ENCODE results near the gene ADCY5. TPM values are rescaled to one million over a fixed set of nuclear protein-coding genes. Genes with fewer than 3 reads are reported as not detected.
A peak's percentile ranks its signal among the peaks of the same experiment; 100 is the strongest.

ADCY5 gene
- total RNA-seq, 1 experiment from 2014 or later: 0.82 TPM

DNA sequence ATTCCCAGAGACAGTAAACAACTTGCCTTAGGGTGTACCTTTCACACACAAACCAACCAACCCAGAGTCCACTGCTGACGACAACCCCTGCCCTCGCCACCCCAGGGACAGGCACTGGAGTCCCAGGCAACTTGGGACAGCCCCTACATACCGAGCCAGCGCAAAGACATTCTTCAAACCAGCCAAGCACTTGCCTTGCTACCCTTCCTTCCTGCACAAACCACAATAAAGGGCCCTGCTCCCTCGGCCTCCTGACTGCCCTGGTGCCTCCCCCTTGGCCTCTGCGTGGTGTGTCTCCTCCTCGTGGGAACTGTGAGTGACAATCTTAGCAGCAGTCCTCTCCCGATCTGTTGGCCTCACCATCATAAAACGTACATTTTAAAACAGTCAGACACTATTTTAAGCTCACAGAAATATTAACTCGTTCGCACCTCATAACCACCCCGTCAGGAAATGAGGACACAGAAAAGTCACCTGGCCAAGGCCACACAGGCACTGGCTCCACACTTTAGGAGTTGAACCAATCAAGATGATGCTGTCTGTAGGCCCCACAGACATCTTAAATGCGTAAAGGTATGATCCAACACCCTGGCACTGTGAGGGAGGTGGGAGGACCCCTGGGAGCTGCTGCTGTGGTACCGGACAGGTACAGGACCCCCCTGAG lies 113.8 kb downstream of the ADCY5 start:
- no peaks in the 10 kb centered on the region for H3K36me3 ChIP-seq
- no peaks in the 10 kb centered on the region for H3K4me1 ChIP-seq (replicated peaks)

DNA sequence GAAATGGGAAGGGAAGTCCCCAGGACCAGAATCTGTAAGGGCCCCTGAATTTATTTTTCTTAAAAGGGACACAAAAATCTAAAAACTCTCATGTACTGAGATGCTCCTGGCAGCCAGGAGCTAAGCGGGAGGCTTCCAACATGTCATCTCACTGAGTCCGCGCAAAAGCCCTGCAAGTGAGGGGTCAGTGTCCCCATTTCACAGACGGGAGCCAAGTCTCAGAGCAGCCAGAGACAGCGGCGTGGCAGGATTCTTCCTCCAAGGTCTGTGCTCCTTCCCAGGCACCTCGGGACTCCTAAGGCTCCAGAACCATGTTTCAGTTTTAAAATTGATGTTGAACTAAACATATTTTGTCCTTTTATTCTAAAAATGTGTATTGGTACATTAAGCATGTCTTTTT lies 114.8 kb downstream of the ADCY5 start:
- no peak overlapping the region for H3K27ac ChIP-seq
- H3K36me3 ChIP-seq: no peaks in the 10 kb centered on the region
- no peaks in the 10 kb centered on the region for H3K9me3 ChIP-seq (replicated peaks)
- no peaks in the 10 kb centered on the region for H3K27me3 ChIP-seq (replicated peaks)
- H3K4me3 ChIP-seq: no peak overlapping the region
- no peaks in the 10 kb centered on the region for H3K4me1 ChIP-seq (replicated peaks)
- no peak for DNase-seq (ENCODE audit: low read depth in 1 of 2, low spot score in 2 of 2)

More for the DNA sequence above, 113.8 kb downstream of the ADCY5 start:
- H3K27ac ChIP-seq: no peak overlapping the region
- H3K9me3 ChIP-seq (replicated peaks): no peaks in the 10 kb centered on the region
- H3K4me3 ChIP-seq: no peak overlapping the region
- no peaks in the 10 kb centered on the region for H3K27me3 ChIP-seq (replicated peaks)
- no peak for DNase-seq (ENCODE audit: low read depth in 1 of 2, low spot score in 2 of 2)

DNA sequence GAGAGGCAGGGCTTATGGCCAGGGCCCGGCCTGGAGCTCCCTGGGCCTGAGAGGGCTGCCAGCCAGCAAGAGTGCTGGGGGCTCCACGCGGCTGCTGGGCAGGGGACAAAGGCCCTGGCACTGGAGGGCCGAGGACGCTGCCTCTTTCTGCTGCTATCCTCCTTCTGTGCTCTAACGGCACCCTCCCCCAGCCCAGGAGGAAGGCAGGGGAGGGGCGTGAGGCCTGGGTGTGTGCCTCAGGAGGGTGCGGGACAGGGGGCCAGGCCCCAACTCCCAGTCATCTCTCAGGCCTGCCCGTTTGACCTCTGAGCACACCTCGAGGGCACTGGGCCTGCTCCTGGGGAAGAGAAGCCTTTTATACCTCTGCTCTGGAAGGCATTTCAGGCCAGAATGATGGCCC lies 115.5 kb downstream of the ADCY5 start:
- H3K4me1 ChIP-seq (replicated peaks): no peaks in the 10 kb centered on the region
- H3K36me3 ChIP-seq: no peaks in the 10 kb centered on the region
- no peaks in the 10 kb centered on the region for H3K27me3 ChIP-seq (replicated peaks)
- no peaks in the 10 kb centered on the region for H3K9me3 ChIP-seq (replicated peaks)
- no peak overlapping the region for H3K27ac ChIP-seq
- no peak for DNase-seq (ENCODE audit: low read depth in 1 of 2, low spot score in 2 of 2)
- H3K4me3 ChIP-seq: no peak overlapping the region

DNA sequence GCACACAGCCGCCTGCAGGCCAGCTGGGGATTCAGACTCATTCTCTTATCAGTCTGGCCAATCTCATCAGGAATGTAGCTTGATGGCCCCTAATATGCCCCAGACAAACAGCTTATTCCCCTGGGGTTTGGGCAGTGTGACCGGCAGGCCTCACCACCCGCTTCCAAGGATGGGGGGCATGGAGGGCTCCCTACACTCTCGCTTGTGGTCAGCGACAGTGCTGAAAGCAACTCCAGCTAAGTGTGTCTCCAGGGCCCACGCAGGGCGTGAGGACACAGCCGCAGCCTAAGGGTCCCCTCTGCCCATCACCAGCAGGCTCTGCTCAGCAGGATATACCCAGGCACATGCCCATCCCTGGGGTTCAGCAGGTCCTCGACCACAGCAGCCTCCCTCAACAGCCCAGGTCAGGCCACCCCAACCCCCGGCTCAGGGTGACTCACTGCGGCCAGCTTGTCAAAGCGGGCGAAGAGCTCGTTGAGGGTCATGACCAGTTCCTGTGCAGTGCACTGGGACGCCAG lies 116.7 kb downstream of the ADCY5 start:
- Histone ChIP-seq H3K4me3 (no peak overlapping the region), H3K27me3 (replicated peaks) (no peaks in the 10 kb centered on the region; the same call in 1 of the 2 replicates), H3K4me1 (replicated peaks) (no peaks in the 10 kb centered on the region), H3K9me3 (replicated peaks) (no peaks in the 10 kb centered on the region), H3K27ac (no peak overlapping the region), H3K36me3 (no peaks in the 10 kb centered on the region)
- DNase-seq (ENCODE audit: low read depth in 1 of 2, low spot score in 2 of 2): no peak

DNA sequence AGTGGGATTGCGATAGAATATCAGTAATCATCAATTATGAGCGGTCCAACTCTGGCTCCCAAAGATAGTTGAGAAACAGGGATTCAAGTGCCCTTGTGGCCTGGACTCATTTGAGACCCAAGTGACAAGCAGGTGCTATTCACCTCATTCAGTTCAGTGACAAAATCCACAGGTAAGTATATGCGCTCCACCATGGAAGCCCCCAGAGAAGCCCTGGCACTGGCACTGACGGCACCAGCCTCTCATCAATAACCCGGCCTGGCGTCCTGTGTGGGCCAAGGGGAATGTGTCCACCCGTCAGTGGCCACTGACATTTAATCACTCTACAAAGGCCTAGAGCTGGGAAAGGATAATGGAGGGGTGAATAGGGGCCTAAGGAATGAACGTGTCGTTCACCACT lies 117.2 kb downstream of the ADCY5 start:
- H3K27me3 ChIP-seq (replicated peaks): no peaks in the 10 kb centered on the region; the same call in 1 of the 2 replicates
- no peak for DNase-seq (ENCODE audit: low read depth in 1 of 2, low spot score in 2 of 2)
- H3K27ac ChIP-seq: no peak overlapping the region
- H3K4me1 ChIP-seq (replicated peaks): no peaks in the 10 kb centered on the region
- H3K9me3 ChIP-seq (replicated peaks): no peaks in the 10 kb centered on the region
- H3K36me3 ChIP-seq: no peaks in the 10 kb centered on the region
- H3K4me3 ChIP-seq: no peak overlapping the region

DNA sequence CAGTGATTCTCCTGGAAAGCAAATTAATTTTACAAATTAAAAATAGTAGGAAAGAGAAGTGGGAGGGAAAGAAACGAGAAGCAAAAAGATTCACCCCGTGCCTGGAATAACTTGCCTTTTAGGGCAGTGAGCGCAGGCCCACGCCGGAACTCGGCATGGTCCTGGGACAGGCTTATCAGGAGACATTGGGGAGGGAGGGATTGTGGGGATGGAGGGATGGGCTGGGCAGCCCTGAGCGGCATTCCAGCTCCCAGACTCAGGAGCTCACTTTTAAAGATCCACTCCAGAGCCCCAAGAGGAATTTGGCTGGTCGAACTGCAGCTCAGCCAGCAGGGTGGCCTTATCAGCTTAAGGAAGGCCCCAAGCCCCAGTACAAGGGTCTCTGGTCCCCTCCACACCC lies 117.9 kb downstream of the ADCY5 start:
- Histone ChIP-seq H3K27ac (no peak overlapping the region), H3K36me3 (no peaks in the 10 kb centered on the region), H3K4me3 (no peak overlapping the region), H3K9me3 (replicated peaks) (no peaks in the 10 kb centered on the region), H3K27me3 (replicated peaks) (no peaks in the 10 kb centered on the region; the same call in 1 of the 2 replicates), H3K4me1 (replicated peaks) (no peaks in the 10 kb centered on the region)
- DNase-seq (ENCODE audit: low read depth in 1 of 2, low spot score in 2 of 2): no peak

DNA sequence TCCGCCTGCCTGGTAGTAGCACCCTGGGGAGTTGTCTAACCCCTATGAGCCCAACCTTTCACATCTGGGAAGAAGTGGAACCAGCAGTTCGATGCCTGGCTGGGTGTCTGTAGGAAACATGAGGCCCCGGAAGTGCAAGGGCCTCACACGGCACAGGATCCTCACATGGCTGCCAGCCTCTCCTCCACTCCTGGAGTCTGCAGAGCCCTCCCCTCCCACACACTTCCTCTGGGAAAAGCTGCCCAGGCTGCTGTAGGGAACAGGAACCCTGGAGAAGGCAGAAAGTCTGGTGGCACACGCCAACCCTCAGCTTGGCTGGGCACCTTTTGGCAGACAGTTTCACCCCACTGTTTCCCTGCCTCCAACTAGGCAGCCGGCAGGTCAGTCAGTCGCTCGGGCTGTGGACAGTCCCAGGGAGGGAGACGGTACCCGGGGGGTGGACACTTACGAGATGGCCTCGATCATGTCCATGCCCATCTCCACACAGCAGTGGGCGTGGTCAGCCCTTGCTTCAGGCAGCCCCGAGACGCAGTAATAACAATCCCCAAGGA lies 118.4 kb downstream of the ADCY5 start:
- Histone ChIP-seq H3K27me3 (replicated peaks) (no peaks in the 10 kb centered on the region; the same call in none of the 2 replicates), H3K4me3 (no peak overlapping the region), H3K4me1 (replicated peaks) (no peaks in the 10 kb centered on the region), H3K9me3 (replicated peaks) (no peaks in the 10 kb centered on the region), H3K27ac (no peak overlapping the region), H3K36me3 (no peaks in the 10 kb centered on the region)
- no peak for DNase-seq (ENCODE audit: low read depth in 1 of 2, low spot score in 2 of 2)

DNA sequence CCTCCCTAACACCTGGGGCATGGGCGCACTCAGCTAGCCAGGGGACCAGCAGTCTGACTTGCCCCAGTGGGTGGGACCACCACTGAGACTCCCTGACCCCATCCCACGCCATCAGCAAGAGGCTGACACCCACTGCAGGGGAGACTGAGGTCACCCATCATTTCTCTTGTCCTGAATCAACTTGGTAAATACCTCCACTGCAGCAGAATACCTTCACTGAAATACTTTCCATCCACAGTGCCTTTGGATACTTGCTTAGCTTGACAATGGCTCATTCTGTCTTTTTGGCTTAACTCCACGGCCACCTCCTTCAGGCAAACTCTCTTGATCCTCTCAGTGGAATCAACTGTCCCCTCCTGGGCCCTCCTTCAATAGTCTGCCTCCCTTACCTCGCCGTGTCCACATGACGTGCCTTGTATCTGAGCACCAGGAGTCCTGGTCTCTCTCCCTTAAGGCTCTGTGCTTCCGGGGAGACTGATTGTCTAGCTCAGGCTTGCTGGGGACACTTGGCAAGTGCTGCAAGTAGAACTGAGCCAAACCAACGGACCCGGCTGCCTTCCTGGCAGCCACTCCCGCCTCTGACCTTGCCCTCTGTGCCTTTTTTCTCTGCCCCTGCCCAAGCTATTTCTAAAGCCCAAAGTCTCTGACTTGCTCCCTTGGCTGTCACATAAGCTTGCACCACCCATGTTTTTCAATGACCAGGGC lies 119.1 kb downstream of the ADCY5 start:
- no peak overlapping the region for H3K27ac ChIP-seq
- no peak overlapping the region for H3K4me3 ChIP-seq
- no peaks in the 10 kb centered on the region for H3K36me3 ChIP-seq
- no peaks in the 10 kb centered on the region for H3K4me1 ChIP-seq (replicated peaks)
- H3K9me3 ChIP-seq (replicated peaks): no peaks in the 10 kb centered on the region
- H3K27me3 ChIP-seq (replicated peaks): no peaks in the 10 kb centered on the region; the same call in none of the 2 replicates
- DNase-seq (ENCODE audit: low read depth in 1 of 2, low spot score in 2 of 2): no peak

DNA sequence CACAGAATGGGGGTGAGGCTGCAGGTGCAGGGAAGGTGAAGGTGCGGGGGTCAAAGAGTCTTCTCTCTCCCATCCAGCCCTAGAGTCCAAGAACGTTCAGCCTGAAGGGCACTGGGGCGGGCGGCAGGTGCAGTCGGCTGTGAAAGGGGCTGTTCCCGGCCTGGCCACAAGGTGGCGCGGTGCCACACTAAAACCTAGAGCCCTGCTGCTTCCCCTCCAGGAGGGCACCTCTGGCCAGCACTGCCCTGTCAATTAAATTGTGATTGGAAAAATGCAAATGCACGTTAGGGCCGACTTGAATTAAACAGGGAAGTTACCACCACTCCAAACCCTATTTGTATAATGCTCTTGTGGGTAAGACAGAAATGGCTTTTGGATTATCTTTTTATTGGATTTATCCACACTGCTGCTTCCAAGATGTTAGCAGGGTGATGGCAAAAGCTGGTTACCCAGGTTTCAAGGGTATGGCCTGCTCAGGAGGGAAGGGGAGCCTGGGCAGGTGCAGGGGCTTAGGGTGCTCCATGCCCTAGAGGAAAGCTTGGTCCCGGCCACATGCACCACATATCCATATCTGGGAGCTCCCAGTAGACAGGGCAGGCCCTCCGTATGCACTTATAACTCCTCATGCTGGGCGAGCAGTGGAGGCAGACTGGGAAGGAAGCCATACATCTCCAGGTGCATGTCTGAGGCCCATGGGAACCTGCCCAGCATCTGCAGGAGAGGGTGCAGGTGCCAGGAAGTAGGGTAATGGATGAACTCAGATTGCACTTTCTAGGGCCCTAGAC lies 119.8 kb downstream of the ADCY5 start:
- H3K9me3 ChIP-seq (replicated peaks): no peaks in the 10 kb centered on the region
- H3K36me3 ChIP-seq: no peaks in the 10 kb centered on the region
- peak; percentile 57 to 71 for DNase-seq (ENCODE audit: low read depth in 1 of 2, low spot score in 2 of 2)
- no peaks in the 10 kb centered on the region for H3K4me1 ChIP-seq (replicated peaks)
- H3K4me3 ChIP-seq: no peak overlapping the region
- no peak overlapping the region for H3K27ac ChIP-seq
- H3K27me3 ChIP-seq (replicated peaks): no peaks in the 10 kb centered on the region; the same call in none of the 2 replicates

DNA sequence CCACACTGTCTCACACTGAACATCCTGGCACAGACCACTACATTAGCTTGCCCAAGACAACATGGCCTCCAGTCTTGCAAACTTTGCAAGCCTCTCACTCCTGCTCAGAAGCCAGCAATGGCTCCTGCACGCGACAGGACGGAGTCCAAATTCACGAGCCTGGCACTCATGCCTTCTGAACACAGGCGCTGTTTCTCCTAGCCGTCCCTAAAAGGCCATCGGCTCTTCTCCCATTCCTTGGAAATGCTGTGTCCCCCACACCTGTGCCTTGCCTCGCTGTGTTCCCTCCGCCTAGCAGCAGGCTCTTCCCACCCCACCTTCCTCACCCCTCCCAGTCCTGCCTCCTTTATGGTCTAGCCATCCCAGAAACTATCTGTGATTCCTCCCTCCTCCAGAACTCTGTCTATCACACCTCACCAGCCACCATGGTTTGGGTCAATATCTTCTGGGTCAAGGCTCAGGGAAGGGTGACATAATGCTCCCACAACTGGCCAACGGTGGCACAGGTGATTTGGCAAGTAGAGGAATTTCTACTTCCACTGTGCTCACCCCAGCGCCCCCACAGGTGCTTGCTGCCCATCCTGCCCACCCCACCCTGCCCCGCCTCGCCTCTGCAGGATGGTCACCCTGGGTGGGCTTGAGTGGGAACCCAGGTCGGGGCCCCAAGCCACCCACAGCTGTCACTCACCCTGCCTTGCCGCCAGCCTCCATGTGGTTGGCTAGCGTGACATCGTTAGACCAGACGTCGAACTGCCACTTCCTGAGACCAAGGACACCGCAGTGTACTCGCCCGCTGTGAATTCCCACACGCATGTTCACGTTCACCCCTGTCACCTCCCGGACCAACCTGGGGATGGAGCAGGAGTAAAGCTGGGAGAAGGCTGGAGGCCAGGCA lies 120.7 kb downstream of the ADCY5 start:
- Histone ChIP-seq H3K4me1 (replicated peaks) (no peaks in the 10 kb centered on the region), H3K27ac (no peak overlapping the region), H3K36me3 (no peaks in the 10 kb centered on the region), H3K4me3 (no peak overlapping the region), H3K9me3 (replicated peaks) (no peaks in the 10 kb centered on the region), H3K27me3 (replicated peaks) (no peaks in the 10 kb centered on the region; the same call in none of the 2 replicates)
- no peak for DNase-seq (ENCODE audit: low read depth in 1 of 2, low spot score in 2 of 2)

DNA sequence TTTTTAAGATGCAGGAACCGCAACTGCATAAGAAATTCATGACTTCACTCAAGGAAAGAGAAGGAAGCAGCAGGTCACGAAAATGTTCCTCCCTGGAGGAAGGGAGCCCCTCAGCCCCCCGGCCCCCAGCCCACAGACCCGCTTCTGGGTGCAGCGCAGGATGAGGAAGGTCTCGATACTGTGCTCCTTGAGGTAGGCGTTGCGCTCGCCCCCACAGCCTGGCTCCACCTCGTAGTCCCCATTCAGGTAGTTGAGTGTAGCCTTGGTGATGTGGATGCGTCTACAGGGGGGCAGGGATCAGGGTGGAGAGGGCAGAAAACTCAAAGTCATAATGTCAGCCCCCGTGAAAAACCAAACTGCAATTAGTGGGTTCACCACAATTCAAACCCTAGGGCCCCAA lies 121.4 kb downstream of the ADCY5 start:
- Histone ChIP-seq H3K4me3 (no peak overlapping the region), H3K9me3 (replicated peaks) (no peaks in the 10 kb centered on the region), H3K4me1 (replicated peaks) (no peaks in the 10 kb centered on the region), H3K27me3 (replicated peaks) (no peaks in the 10 kb centered on the region; the same call in none of the 2 replicates), H3K27ac (no peak overlapping the region), H3K36me3 (no peaks in the 10 kb centered on the region)
- no peak for DNase-seq (ENCODE audit: low read depth in 1 of 2, low spot score in 2 of 2)

DNA sequence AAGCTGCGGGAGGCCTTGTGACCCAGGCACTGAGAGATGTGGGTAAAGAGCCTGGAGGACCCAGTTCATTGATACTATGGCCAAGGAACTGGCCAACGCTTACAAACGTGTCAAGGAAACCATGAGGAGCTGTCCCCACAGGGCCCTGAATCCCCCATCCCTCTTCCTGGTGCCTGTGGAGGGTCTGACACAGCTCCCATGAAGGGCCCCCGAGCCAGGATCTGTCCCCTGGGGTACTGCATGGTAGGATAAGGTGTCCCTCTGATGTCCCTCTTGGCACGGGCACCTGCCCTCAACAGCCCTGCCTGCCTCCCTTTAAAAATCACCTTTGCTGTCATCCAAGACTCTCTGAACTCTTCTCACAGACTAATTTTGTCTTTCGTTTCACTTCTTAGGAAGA lies 122.4 kb downstream of the ADCY5 start:
- DNase-seq (ENCODE audit: low read depth in 1 of 2, low spot score in 2 of 2): no peak
- H3K4me1 ChIP-seq (replicated peaks): no peaks in the 10 kb centered on the region
- no peak overlapping the region for H3K27ac ChIP-seq
- H3K4me3 ChIP-seq: no peak overlapping the region
- H3K27me3 ChIP-seq (replicated peaks): no peaks in the 10 kb centered on the region; the same call in none of the 2 replicates
- no peaks in the 10 kb centered on the region for H3K9me3 ChIP-seq (replicated peaks)
- H3K36me3 ChIP-seq: no peaks in the 10 kb centered on the region

DNA sequence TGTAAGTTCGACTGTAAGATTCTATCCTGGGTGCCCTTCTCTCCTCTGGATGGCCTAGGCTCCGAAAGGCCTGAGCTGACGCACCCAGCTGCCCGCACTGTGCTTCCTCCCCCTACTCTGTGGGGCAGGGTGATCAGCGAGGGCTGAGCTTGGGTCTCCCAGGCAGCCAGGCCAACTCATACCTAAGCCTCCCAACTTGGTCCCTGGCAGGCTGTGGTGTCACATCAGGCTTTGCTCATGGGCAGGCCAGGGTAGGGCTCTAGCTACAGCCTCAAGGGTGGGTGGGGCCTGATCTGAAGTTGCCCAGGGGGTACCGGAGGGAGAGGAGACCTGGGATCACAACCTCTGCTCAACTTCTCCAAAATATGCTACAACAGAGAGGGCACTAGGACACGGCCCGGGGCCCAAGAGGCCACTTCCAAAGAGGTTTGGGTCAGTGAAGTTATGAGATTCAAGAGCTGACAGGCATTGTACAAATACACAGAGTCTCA lies 123.1 kb downstream of the ADCY5 start:
- no peaks in the 10 kb centered on the region for H3K36me3 ChIP-seq
- no peaks in the 10 kb centered on the region for H3K4me1 ChIP-seq (replicated peaks)
- H3K4me3 ChIP-seq: no peak overlapping the region
- H3K27me3 ChIP-seq (replicated peaks): no peaks in the 10 kb centered on the region; the same call in none of the 2 replicates
- no peak overlapping the region for H3K27ac ChIP-seq
- no peak for DNase-seq (ENCODE audit: low read depth in 1 of 2, low spot score in 2 of 2)
- no peaks in the 10 kb centered on the region for H3K9me3 ChIP-seq (replicated peaks)

All from SJSA1 (cell line).